ENCODE measurements around the gene MAST3. TPM values are rescaled to one million over a fixed set of nuclear protein-coding genes. Genes with fewer than 3 reads are reported as not detected.

MAST3 gene
- total and polyA plus RNA-seq, 2 of the 13 experiments (the other 11 are each of a cell fraction or from before 2014, with no cell fraction given) = 4.1 to 4.6 TPM

- TF ChIP-seq KLF13 (CRISPR knock-in tag; IDR thresholded peaks at IDR 0.05) = no peak
These were observed 76.2 kb downstream of the MAST3 start, which contains the start of gene IFI30 (continued) for GRCh38 chr19:18173572-18174288.

DNA sequence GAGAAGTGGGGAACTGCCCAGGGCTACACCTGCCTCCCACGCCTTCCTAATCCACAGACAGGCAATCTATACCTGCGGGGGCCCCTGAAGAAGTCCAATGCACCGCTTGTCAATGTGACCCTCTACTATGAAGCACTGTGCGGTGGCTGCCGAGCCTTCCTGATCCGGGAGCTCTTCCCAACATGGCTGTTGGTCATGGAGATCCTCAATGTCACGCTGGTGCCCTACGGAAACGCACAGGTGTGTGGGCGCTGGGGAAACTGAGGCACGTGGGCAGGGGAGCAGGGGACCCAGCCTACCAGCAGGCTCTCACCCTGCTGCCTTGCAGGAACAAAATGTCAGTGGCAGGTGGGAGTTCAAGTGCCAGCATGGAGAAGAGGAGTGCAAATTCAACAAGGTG is 77.4 kb downstream of the MAST3 start:
- 0 out of 2 replicates have a peak overlapping the region, but pooled peaks have one; percentile 25 for H3K9ac ChIP-seq (ENCODE audit: insufficient read depth, low read depth, low read length)
- no peak for TF ChIP-seq ZNF713 (CRISPR knock-in tag; IDR thresholded peaks at IDR 0.05)
- no peak for TF ChIP-seq SRSF1 (optimal IDR thresholded peaks at IDR 0.05; ENCODE audit: low read depth, low read length)
- no peak for TF ChIP-seq KDM3A (CRISPR knock-in tag; IDR thresholded peaks at IDR 0.05; ENCODE audit: low read depth)
- no peak for TF ChIP-seq MED1 (CRISPR knock-in tag; IDR thresholded peaks at IDR 0.05)
- TF ChIP-seq ZNF557 (CRISPR knock-in tag; IDR thresholded peaks at IDR 0.05) = no peak
- TF ChIP-seq SNAI1 (CRISPR knock-in tag; IDR thresholded peaks at IDR 0.05; ENCODE audit: borderline replicate concordance) = no peak
- no peak for TF ChIP-seq MAFF (IDR thresholded peaks at IDR 0.05; ENCODE audit: low read depth, low read length)
- no peak for TF ChIP-seq ZBTB8A (CRISPR knock-in tag; IDR thresholded peaks at IDR 0.05; ENCODE audit: borderline replicate concordance, low read depth)
- no peak for TF ChIP-seq ZNF644 (CRISPR knock-in tag; IDR thresholded peaks at IDR 0.05; ENCODE audit: low read depth)
- TF ChIP-seq ZNF569 (CRISPR knock-in tag; IDR thresholded peaks at IDR 0.05; ENCODE audit: borderline replicate concordance) = no peak
- no peak for TF ChIP-seq ARID5B (CRISPR knock-in tag; IDR thresholded peaks at IDR 0.05)
- no peak for TF ChIP-seq MZF1 (CRISPR knock-in tag; IDR thresholded peaks at IDR 0.05; ENCODE audit: borderline replicate concordance)
- no peak for TF ChIP-seq JARID2 (CRISPR knock-in tag; IDR thresholded peaks at IDR 0.05; ENCODE audit: insufficient replicate concordance)
- TF ChIP-seq CEBPG (CRISPR knock-in tag; IDR thresholded peaks at IDR 0.05) = no peak
- no peak for TF ChIP-seq ZNF674 (CRISPR knock-in tag; IDR thresholded peaks at IDR 0.05; ENCODE audit: low read depth)
- H4K20me1 ChIP-seq (ENCODE audit: insufficient read depth, low read length) = no peaks in the 10 kb centered on the region
- H3K4me1 ChIP-seq (ENCODE audit: insufficient read depth, low read length) = peaks cover 14% of the 10 kb centered on the region
- DNase-seq (ENCODE audit: low spot score) (no peak), FAIRE-seq (no peak), ATAC-seq (no peak)
- in situ Hi-C loops (cut with HindIII; ENCODE audit: extremely low pct_ligation_motif_present, low pct_unique_long_range_greater_than_20kb) (loop anchor here (10.0 kb wide), 1 partner anchor 170 kb away; the partner anchor contains the start of gene ARRDC2), intact Hi-C loops (cut with micrococcal nuclease; ENCODE audit: unreplicated experiment) (no loop called here)
- no peak overlapping the region for H3K27ac ChIP-seq (ENCODE audit: extremely low read length, insufficient read depth, low read length)
- H3K79me2 ChIP-seq (ENCODE audit: insufficient read depth, low read length) = no peaks in the 10 kb centered on the region
- H3K27me3 ChIP-seq (ENCODE audit: control insufficient read depth in 1 of 2, insufficient read depth in 2 of 2, low read length in 2 of 2) = no peaks in the 10 kb centered on the region
- peak overlapping the region in 2 of 3 experiments; percentile 59 to 80; a peak in 3 of 6 replicates for H3K4me3 ChIP-seq (replicated peaks in 1 of 3; ENCODE audit: insufficient read depth in 1 of 3, low read depth in 2 of 3, low read length in 3 of 3)
- H3K4me2 ChIP-seq (ENCODE audit: low read depth, low read length) = peak overlapping the region; percentile 77
- POLR2A ChIA-PET = interaction anchor here (0.9 to 1.8 kb wide), 4 partner anchors 17 to 62 kb away, joined by 3 to 15 read pairs (median 5); partner anchors contain the start of gene MPV17L2
- no peak overlapping the region for H2AFZ ChIP-seq (ENCODE audit: low read length)
- CTCF ChIA-PET (ENCODE audit: low intra/inter-chr PET ratio, low total read pairs) = no interaction called here
- BruUV-seq (replicated peaks) = no TSS peak
- H3K9me3 ChIP-seq (ENCODE audit: low read length) = no peaks in the 10 kb centered on the region
- H3K36me3 ChIP-seq (replicated peaks in 1 of 2; ENCODE audit: control insufficient read depth in 1 of 2, insufficient read depth in 2 of 2, low read length in 2 of 2) = peaks cover 2 to 12% of the 10 kb centered on the region in 2 experiments; a peak in 3 of 5 replicates
- WGBS (ENCODE audit: low lambda C conversion rate) = 83% methylated on average over 11 of the region's 11 CpGs

Data from HepG2 (cell line).